Astrocyte (in vitro differentiated cells and primary cell): Measurements from ENCODE around the gene LPAR4.

Source experiments
- CTCF ChIP-seq: IDR thresholded peaks from 2 replicates; pipeline ENCODE4 v1.5.1; 2011; ENCODE audit warnings: low read depth, mild to moderate bottlenecking, inconsistent platforms, low read length, moderate library complexity; ENCODE audit not compliant: insufficient read depth
- EZH2 ChIP-seq: IDR thresholded peaks from 2 replicates; pipeline ENCODE4 v1.6.1; 2012; ENCODE audit warnings: mild to moderate bottlenecking, low read length, inconsistent platforms; ENCODE audit not compliant: insufficient read depth

- no peak for TF ChIP-seq CTCF
- TF ChIP-seq EZH2 = no peak
Observed at GRCh38 chrX:78706071-78706470, 41.4 kb upstream of the LPAR4 start.
